Lower leg skin (tissue), 4 donors: ENCODE results near the gene ARHGAP21. TPM values are rescaled to one million over a fixed set of nuclear protein-coding genes. Genes with fewer than 3 reads are reported as not detected.
"Not testable (repeated sequence)": the region's sequence is repeated elsewhere in the genome, so short reads cannot be mapped to it uniquely, and the experiment has no call there.

Experiments
- DNase-seq, 2 donors: peaks; one replicate each; pipeline ENCODE4 v3.0.0-alpha.2; 2019; ENCODE audit warnings: low spot score in 2 of 2
- H3K4me3 ChIP-seq: fragments of 200-600 bp; sonication (generic); 2 replicates; pipeline ENCODE4 v1.5.1; 2017; ENCODE audit warnings: mild to moderate bottlenecking, low read depth; ENCODE audit not compliant: poor library complexity, severe bottlenecking
- POLR2A ChIP-seq, 2 donors: fragments of 450-650 bp; IDR thresholded peaks; one replicate each; pipeline ENCODE4 v1.6.1; 2016 to 2017; ENCODE audit warnings: antibody characterized with exemption in 2 of 2, mild to moderate bottlenecking in 1 of 2, moderate library complexity in 1 of 2
- WGBS, 2 donors: methylation state at CpG; one replicate each; pipeline ENCODE4 v1.1.5; 2018; 5-methylcytosine and 5-hydroxymethylcytosine counted together
- intact Hi-C: fragments of 100-400 bp; cut with DNase I; formaldehyde crosslinking; loops from one replicate; pipeline ENCODE4 v1.15.0; 2023; ENCODE audit warnings: low total_unique reads
- total RNA-seq, 4 donors: library from RNA; depleted of rRNA; stranded (reverse); fragments of >200 nt; gene quantifications; one replicate each; pipeline ENCODE4 v1.1.0, GENCODE V29; 2016
- TF ChIP-seq, protein P1 (sequence below), 3 donors: fragments of 450-650 bp; IDR thresholded peaks; one replicate each; pipeline ENCODE4 v1.5.1; 2016; ENCODE audit warnings: antibody characterized with exemption in 3 of 3, mild to moderate bottlenecking in 3 of 3, moderate library complexity in 2 of 3

ARHGAP21 gene
- total RNA-seq, 4 donors from 2014 or later = 26.5 to 43.6 (median 31.6) TPM

DNA sequence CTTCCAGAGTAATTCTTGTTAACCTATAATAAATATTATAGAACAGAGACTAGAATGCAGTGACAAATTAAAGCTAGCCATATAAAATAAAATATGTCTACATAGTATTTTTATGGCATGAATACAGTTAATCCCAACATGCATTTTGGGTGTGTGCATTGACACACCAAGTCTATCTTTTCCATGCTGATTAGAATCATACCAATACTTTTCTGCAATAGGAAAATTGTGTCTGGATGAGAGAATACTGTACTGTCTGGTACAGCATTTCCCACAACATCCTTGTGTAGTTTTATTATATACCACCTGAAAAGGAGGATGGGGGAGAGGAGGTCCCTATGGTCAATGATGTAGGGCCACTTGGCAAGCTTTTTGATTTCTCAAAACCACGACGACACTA lies 100.3 kb downstream of the ARHGAP21 start:
- no peak for DNase-seq
- no peak for TF ChIP-seq POLR2A (IDR thresholded peaks at IDR 0.05)
- TF ChIP-seq, protein P1, sequence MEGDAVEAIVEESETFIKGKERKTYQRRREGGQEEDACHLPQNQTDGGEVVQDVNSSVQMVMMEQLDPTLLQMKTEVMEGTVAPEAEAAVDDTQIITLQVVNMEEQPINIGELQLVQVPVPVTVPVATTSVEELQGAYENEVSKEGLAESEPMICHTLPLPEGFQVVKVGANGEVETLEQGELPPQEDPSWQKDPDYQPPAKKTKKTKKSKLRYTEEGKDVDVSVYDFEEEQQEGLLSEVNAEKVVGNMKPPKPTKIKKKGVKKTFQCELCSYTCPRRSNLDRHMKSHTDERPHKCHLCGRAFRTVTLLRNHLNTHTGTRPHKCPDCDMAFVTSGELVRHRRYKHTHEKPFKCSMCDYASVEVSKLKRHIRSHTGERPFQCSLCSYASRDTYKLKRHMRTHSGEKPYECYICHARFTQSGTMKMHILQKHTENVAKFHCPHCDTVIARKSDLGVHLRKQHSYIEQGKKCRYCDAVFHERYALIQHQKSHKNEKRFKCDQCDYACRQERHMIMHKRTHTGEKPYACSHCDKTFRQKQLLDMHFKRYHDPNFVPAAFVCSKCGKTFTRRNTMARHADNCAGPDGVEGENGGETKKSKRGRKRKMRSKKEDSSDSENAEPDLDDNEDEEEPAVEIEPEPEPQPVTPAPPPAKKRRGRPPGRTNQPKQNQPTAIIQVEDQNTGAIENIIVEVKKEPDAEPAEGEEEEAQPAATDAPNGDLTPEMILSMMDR (IDR thresholded peaks at IDR 0.05) = no peak
- no peak overlapping the region for H3K4me3 ChIP-seq
- 85 to 89% methylated on average over 2 of the region's 2 CpGs for WGBS, 2 donors
- intact Hi-C loops = no loop called here

DNA sequence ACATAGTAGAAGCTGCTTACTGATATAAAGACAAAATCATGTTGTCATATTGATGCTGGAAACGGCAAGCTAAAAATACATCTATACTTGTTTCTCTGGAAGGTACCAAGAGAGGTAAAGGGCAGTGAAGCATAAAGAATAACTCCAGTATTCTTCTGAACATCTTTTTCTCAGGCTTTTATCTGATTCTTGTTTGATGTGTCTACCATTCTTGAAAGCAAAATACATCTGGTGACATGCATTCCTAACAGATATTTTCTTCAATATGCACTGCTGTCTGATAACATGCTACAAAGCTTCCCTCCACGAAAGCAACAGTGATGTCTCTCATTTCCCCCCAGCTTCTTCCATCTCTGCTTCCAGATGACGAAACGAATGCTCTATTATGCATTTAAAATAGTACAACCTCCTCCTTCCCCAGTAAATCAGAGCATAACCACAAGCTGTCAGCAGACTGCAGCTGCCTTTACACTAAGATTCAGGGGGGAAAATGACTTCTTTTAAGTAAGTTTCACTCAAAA lies 100.8 kb downstream of the ARHGAP21 start:
- 34 to 47% methylated on average over 4 of the region's 4 CpGs for WGBS, 2 donors
- intact Hi-C loops = no loop called here
- no peak overlapping the region for H3K4me3 ChIP-seq
- DNase-seq = no peak
- no peak for TF ChIP-seq POLR2A (IDR thresholded peaks at IDR 0.05)
- TF ChIP-seq, protein P1 (IDR thresholded peaks at IDR 0.05) = no peak

DNA sequence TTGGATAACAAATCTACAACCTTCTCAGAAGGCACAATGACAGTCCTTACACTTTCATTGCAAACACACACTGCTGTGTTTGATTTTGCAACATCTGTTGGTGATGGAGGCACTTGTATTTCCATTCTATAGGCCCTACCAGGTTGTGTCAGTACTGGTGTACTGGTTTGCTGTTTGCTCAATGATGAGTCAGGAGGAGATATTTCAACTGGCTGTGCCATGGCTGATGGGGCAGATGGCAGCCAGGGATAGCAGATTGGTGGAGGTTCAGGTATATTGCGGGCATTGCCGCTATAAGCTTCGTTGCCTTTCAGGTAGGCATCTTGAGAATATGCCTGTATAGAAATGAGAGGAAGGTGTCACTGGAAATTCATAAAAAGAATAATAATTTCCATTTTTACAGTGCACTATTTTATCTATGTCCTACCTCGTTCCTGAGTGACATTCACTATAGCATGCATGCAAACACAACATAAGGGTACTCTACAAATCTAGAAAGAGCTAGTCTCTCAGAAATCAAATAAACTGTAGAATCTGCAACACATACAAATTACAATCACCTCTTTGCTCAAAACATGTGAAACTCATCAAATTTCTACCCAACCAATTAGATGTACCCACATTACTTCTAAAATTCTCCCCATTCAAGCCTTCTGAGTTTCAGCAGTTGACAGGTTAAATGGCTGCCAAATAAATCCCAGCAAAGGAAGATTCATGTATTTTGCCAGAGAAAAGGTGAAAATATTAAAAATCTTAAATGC lies 102.5 kb downstream of the ARHGAP21 start:
- WGBS, 2 donors = 94 to 96% methylated on average over 4 of the region's 4 CpGs
- intact Hi-C loops, DNase-seq, H3K4me3 ChIP-seq: not testable (repeated sequence)

DNA sequence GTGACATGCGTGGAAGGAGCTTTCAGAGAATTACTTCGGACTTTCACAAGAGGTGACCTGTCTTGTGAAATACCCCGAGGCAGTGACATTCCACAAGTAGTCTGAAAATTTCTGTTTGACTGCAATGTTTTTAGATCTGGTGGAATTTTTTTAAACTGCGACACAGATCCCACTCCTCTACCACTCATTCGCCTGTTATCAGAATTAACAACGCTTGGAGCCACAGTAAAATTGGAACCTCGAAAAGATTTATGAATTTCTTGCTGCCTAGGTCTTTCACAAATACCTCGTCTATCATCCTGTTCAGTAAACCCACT lies 103.7 kb downstream of the ARHGAP21 start:
- H3K4me3 ChIP-seq, DNase-seq, intact Hi-C loops: not testable (repeated sequence)
- 78 to 82% methylated on average over 8 of the region's 8 CpGs for WGBS, 2 donors

DNA sequence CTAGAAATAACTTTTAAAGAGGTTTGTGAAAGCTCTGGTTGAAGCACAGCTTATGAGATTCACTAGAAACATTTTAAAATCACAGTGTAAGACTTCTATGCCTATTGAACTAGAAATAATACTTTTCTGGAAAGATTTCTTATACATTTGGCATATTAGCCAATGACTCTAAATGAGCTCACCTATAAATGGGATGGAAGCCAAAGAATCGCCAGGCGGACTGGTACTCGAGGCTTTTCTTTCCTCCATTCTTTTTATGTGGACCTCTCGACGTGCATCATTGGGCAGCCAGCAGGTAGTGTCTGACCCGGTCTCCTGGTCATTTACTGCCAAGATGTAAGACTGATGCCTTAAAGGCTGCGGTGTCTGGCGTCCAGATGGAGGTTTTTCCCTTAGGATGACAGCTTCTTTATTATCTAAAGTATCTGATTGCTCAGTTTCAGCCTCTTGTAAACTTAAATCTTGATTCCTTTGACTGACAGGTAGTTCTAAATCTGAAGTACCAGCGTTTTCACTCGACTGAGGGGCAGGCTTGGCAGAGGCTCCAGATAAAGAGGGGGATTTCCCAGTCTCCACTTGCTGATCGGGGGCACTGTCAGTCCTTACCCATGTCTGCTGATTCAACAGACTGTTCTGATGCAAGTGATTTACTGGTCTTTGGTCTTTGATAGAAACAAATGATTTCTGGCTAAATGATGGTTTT lies 104.2 kb downstream of the ARHGAP21 start:
- DNase-seq, intact Hi-C loops, H3K4me3 ChIP-seq: not testable (repeated sequence)
- 60 to 70% methylated on average over 11 of the region's 11 CpGs for WGBS, 2 donors

DNA sequence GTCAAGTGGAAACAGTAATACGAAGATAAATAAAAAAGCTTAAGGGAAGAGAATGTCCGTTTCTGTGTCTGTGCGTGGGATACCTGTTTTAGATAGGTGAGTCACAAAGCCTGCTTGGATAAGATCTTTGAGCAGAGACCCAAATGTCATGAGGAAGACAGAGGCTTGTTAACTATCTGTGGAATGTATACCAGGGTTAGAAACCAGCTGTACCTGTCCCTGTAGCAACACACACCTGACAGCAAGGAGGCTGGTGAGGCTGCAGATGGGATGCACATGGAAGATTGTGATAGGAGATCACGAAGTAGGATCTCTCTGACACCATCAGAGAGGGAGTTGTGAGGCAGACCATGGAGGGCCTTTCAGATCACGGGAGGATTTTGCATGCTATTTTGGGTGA lies 105.3 kb downstream of the ARHGAP21 start:
- 76 to 86% methylated on average over 5 of the region's 5 CpGs for WGBS, 2 donors
- H3K4me3 ChIP-seq = no peak overlapping the region
- intact Hi-C loops = no loop called here
- TF ChIP-seq POLR2A (IDR thresholded peaks at IDR 0.05) = no peak
- TF ChIP-seq, protein P1 (IDR thresholded peaks at IDR 0.05) = no peak
- DNase-seq = no peak

DNA sequence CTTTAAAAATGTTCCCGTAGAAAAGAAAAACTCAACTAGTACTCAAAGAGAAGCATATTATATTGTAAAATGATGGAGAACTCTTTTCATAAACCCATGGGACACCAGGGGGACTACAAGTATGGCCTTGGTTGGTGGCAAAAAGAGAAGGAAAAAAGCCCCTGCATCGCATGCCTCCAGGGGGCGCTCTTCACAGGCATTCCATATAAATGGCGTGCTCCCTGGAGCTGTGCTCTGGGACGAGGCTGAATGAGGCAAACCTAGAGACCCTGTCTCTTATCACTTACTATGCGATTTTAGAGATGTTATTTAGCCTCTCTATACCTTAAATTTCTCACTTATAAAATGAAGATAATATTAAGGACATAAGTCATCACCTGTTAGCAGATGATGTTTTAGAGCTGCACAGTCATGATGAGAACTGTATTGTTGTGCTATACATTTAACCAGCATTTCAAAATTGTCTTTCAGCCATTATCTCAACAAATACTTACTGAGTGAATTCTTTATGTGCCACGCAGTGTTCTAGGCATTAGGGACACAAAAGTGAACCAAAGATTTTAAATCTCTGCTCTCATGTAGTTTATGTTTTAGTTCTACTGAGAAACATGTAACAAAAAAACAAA lies 105.8 kb downstream of the ARHGAP21 start:
- DNase-seq = no peak
- WGBS, 2 donors = 61 to 66% methylated on average over 7 of the region's 7 CpGs
- intact Hi-C loops = no loop called here
- H3K4me3 ChIP-seq = no peak overlapping the region
- TF ChIP-seq, protein P1 (IDR thresholded peaks at IDR 0.05) = no peak
- TF ChIP-seq POLR2A (IDR thresholded peaks at IDR 0.05) = no peak
